PC-9 (cell line): ENCODE data around the gene C1orf185. TPM values are rescaled to one million over a fixed set of nuclear protein-coding genes. Genes with fewer than 3 reads are reported as not detected.

Experiments used
- BruUV-seq: library from RNA; stranded (reverse); fragments of 400-500 nt; replicated peaks from 2 replicates; lab custom pipeline; 2021; lab: Mats Ljungman, UMichigan
- CTCF ChIA-PET: fragments of 300-600 bp; sonication (Branson Sonifier 250); formaldehyde crosslinking; loops from one replicate; lab custom pipeline; 2022; ENCODE audit warnings: antibody characterized with exemption; lab: Charles Lee
- POLR2A ChIA-PET: fragments of 300-600 bp; sonication (Branson Sonifier 250); formaldehyde crosslinking; loops from one replicate; lab custom pipeline; 2022; ENCODE audit warnings: antibody characterized with exemption; ENCODE audit not compliant: unreplicated experiment; lab: Charles Lee
- DNase-seq, 2 experiments: peaks; one replicate each; pipeline versions ENCODE4 v3.0.0 to v3.0.0-alpha.2; 2015 to 2022; ENCODE audit warnings: mixed read lengths in 1 of 2
- H2AFZ ChIP-seq: fragments of 200-600 bp; sonication (generic); 2 replicates; pipeline ENCODE4 v1.8.1; 2017; ENCODE audit warnings: antibody characterized with exemption
- H3F3A ChIP-seq: fragments of 200-600 bp; sonication (generic); 2 replicates; pipeline ENCODE4 v1.8.1; 2017; ENCODE audit warnings: antibody characterized with exemption, mild to moderate bottlenecking, low read depth; ENCODE audit not compliant: insufficient read depth
- H3K27ac ChIP-seq: fragments of 200-600 bp; sonication (generic); 2 replicates; pipeline ENCODE4 v1.6.1; 2016; ENCODE audit warnings: mixed run types
- H3K27me3 ChIP-seq: fragments of 200-600 bp; sonication (generic); 2 replicates; pipeline ENCODE4 v1.6.1; 2016; ENCODE audit warnings: low read depth, mixed run types; ENCODE audit not compliant: insufficient read depth
- H3K36me3 ChIP-seq: fragments of 200-600 bp; sonication (generic); 2 replicates; pipeline ENCODE4 v1.6.1; 2016; ENCODE audit warnings: low read depth, mixed run types
- H3K4me1 ChIP-seq: fragments of 200-600 bp; sonication (generic); replicated peaks from 2 replicates; pipeline ENCODE4 v1.6.1; 2016; ENCODE audit warnings: mixed run types; ENCODE audit not compliant: insufficient read depth
- H3K4me2 ChIP-seq: fragments of 200-600 bp; sonication (generic); 2 replicates; pipeline ENCODE4 v1.6.1; 2017; ENCODE audit warnings: mixed run types
- H3K4me3 ChIP-seq: fragments of 200-600 bp; sonication (generic); 2 replicates; pipeline ENCODE4 v1.6.1; 2016; ENCODE audit warnings: mixed run types
- H3K79me2 ChIP-seq: fragments of 200-600 bp; sonication (generic); 2 replicates; pipeline ENCODE4 v1.6.1; 2017; ENCODE audit warnings: low read depth, mixed run types
- H3K9me2 ChIP-seq: fragments of 200-600 bp; sonication (generic); 2 replicates; pipeline ENCODE4 v1.8.1; 2017; ENCODE audit warnings: mild to moderate bottlenecking; ENCODE audit not compliant: insufficient read depth
- H3K9me3 ChIP-seq: fragments of 200-600 bp; sonication (generic); 2 replicates; pipeline ENCODE4 v1.8.1; 2016; ENCODE audit warnings: low read depth; ENCODE audit not compliant: insufficient read depth
- H4K20me1 ChIP-seq: fragments of 200-600 bp; sonication (generic); 2 replicates; pipeline ENCODE4 v1.8.1; 2017; ENCODE audit not compliant: insufficient read depth
- EZH2 ChIP-seq: fragments of 200-600 bp; sonication (generic); IDR thresholded peaks from 2 replicates; pipeline ENCODE4 v1.8.0; 2017; ENCODE audit warnings: antibody characterized with exemption, low read depth
- intact Hi-C: fragments of 100-400 bp; cut with micrococcal nuclease; formaldehyde crosslinking; loops from one replicate; pipeline ENCODE4 v1.10.0; 2022; ENCODE audit not compliant: unreplicated experiment
- total RNA-seq: library from RNA; stranded (reverse); gene quantifications from 2 replicates; pipeline ENCODE4 v1.2.3, GENCODE V29; 2021
- TF ChIP-seq, protein P1 (sequence below): fragments of 200-600 bp; sonication (generic); conservative IDR thresholded peaks from 2 replicates; pipeline ENCODE4 v1.6.1; 2017; ENCODE audit warnings: mixed run types, antibody characterized with exemption, mild to moderate bottlenecking, moderate library complexity

Gene C1orf185
- total RNA-seq, 1 experiment from 2014 or later: not detected

- H3K27me3 ChIP-seq: no peaks in the 10 kb centered on the region
- POLR2A ChIA-PET: no interaction called here
- TF ChIP-seq, protein P1, sequence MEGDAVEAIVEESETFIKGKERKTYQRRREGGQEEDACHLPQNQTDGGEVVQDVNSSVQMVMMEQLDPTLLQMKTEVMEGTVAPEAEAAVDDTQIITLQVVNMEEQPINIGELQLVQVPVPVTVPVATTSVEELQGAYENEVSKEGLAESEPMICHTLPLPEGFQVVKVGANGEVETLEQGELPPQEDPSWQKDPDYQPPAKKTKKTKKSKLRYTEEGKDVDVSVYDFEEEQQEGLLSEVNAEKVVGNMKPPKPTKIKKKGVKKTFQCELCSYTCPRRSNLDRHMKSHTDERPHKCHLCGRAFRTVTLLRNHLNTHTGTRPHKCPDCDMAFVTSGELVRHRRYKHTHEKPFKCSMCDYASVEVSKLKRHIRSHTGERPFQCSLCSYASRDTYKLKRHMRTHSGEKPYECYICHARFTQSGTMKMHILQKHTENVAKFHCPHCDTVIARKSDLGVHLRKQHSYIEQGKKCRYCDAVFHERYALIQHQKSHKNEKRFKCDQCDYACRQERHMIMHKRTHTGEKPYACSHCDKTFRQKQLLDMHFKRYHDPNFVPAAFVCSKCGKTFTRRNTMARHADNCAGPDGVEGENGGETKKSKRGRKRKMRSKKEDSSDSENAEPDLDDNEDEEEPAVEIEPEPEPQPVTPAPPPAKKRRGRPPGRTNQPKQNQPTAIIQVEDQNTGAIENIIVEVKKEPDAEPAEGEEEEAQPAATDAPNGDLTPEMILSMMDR: no peak
- TF ChIP-seq EZH2: no peak
Observed at GRCh38 chr1:51188230-51188629, 86.2 kb downstream of the C1orf185 start.

GRCh38 chr1:51189421-51190073, 87.5 kb downstream of the C1orf185 start:
- no peak for TF ChIP-seq EZH2
- TF ChIP-seq, protein P1: peak; percentile 96
- peak; percentile 38 to 42 for DNase-seq
- H3K79me2 ChIP-seq: no peaks in the 10 kb centered on the region
- no peaks in the 10 kb centered on the region for H3K27me3 ChIP-seq
- H2AFZ ChIP-seq: no peak overlapping the region
- no peaks in the 10 kb centered on the region for H3K36me3 ChIP-seq
- H3K4me3 ChIP-seq: no peak overlapping the region
- no peaks in the 10 kb centered on the region for H3K9me2 ChIP-seq
- H3K9me3 ChIP-seq: no peaks in the 10 kb centered on the region
- H3K4me2 ChIP-seq: no peak overlapping the region
- ChIA-PET POLR2A (no interaction called here), CTCF (interaction anchor here (0.5 to 2.2 kb wide), 7 partner anchors 49 to 415 kb away, joined by 3 to 10 read pairs (median 5); no protein-coding TSS in a partner anchor)
- BruUV-seq: no TSS peak
- no peaks in the 10 kb centered on the region for H3F3A ChIP-seq
- intact Hi-C loops: loop anchor here (1.0 to 5.0 kb wide), 9 partner anchors 45 to 821 kb away; partner anchors contain the start of gene FAF1
- no peak overlapping the region for H3K27ac ChIP-seq
- no peaks in the 10 kb centered on the region for H3K4me1 ChIP-seq
- H4K20me1 ChIP-seq: no peaks in the 10 kb centered on the region

More at GRCh38 chr1:51188230-51188629, 86.2 kb downstream of the C1orf185 start:
- DNase-seq: no peak
- H4K20me1 ChIP-seq: no peaks in the 10 kb centered on the region
- no peaks in the 10 kb centered on the region for H3K79me2 ChIP-seq
- H3K4me3 ChIP-seq: no peak overlapping the region
- intact Hi-C loops: loop anchor here (2.0 kb wide), 3 partner anchors 47 to 819 kb away; partner anchors contain the start of gene FAF1
- BruUV-seq: no TSS peak
- H2AFZ ChIP-seq: no peak overlapping the region
- no peak overlapping the region for H3K27ac ChIP-seq
- CTCF ChIA-PET: interaction anchor here (0.6 to 2.1 kb wide), 4 partner anchors 15 to 414 kb away, joined by 3 to 10 read pairs (median 8); no protein-coding TSS in a partner anchor
- no peak overlapping the region for H3K4me2 ChIP-seq
- H3K36me3 ChIP-seq: no peaks in the 10 kb centered on the region
- no peaks in the 10 kb centered on the region for H3K4me1 ChIP-seq
- H3F3A ChIP-seq: no peaks in the 10 kb centered on the region
- no peaks in the 10 kb centered on the region for H3K9me3 ChIP-seq
- no peaks in the 10 kb centered on the region for H3K9me2 ChIP-seq

DNA sequence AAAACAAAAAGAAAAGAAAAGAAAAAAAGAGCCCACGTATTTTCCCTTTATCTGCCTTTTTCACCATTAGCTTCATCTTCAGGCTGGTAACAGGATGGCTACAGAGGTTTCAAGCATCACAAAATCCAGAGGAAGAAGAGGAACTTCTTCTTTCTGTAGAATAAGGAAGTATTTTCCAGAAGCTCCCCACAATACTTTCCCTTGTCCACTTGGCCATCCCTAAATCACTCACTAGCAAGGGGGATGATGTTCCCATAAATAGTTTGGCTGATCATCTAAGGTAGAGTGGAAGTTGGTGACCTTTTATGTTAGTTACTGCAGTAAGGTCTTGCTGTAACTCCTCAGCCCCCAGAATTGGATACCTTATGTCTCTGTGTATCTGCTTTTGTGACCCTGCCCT, 88.9 kb downstream of the C1orf185 start:
- H3K27me3 ChIP-seq: no peaks in the 10 kb centered on the region
- intact Hi-C loops: loop anchor here (5.0 kb wide), 1 partner anchor 811 kb away; no protein-coding TSS in a partner anchor
- TF ChIP-seq, protein P1: no peak
- no peak for TF ChIP-seq EZH2
- H3K4me3 ChIP-seq: no peak overlapping the region
- H4K20me1 ChIP-seq: no peaks in the 10 kb centered on the region
- no peak for DNase-seq
- POLR2A ChIA-PET: no interaction called here
- H3K27ac ChIP-seq: no peak overlapping the region
- H3K9me3 ChIP-seq: no peaks in the 10 kb centered on the region
- BruUV-seq: no TSS peak
- CTCF ChIA-PET: interaction anchor here (0.6 to 0.9 kb wide), 2 partner anchors 76 to 320 kb away, joined by 3 to 5 read pairs; no protein-coding TSS in a partner anchor
- H2AFZ ChIP-seq: no peak overlapping the region
- H3K4me2 ChIP-seq: no peak overlapping the region
- H3K4me1 ChIP-seq: no peaks in the 10 kb centered on the region
- H3K36me3 ChIP-seq: no peaks in the 10 kb centered on the region
- H3F3A ChIP-seq: no peaks in the 10 kb centered on the region
- H3K9me2 ChIP-seq: no peaks in the 10 kb centered on the region
- no peaks in the 10 kb centered on the region for H3K79me2 ChIP-seq
